NCI-H128 (cell line): ENCODE measurements around the gene CHMP2B.

ENCODE experiments used
- DNase-seq: peaks from one replicate; lab custom pipeline; 2025; ENCODE audit not compliant: unreplicated experiment; lab: John Stamatoyannopoulos, UW

Gene CHMP2B, protein sequence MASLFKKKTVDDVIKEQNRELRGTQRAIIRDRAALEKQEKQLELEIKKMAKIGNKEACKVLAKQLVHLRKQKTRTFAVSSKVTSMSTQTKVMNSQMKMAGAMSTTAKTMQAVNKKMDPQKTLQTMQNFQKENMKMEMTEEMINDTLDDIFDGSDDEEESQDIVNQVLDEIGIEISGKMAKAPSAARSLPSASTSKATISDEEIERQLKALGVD

GRCh38 chr3:87227104-87227834, at the start of gene CHMP2B:
CHMP2B (plus strand) TSS chr3:87227309; CDS start chr3:87227523, 214 bp downstream.
- DNase-seq, result peak; percentile 78

DNA sequence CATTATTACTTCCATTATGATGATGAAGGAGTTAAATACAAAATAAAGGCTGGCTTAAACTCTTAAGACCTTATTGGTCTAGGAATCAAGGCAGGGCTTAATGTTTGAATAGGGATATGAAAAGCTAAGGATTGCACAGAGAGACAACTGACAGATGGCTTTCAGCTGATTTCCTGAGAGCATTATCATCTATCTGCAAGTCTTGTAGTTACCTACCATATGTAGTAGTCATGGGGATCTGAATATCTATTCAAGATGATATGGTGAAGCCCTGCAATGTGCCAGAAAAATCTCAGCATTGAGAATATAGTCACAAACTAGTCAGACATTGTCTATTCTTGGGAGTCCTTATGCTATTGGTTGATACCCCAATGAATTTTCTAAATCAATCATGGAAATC, 47.5 kb upstream of the CHMP2B start:
- no peak for DNase-seq

DNA sequence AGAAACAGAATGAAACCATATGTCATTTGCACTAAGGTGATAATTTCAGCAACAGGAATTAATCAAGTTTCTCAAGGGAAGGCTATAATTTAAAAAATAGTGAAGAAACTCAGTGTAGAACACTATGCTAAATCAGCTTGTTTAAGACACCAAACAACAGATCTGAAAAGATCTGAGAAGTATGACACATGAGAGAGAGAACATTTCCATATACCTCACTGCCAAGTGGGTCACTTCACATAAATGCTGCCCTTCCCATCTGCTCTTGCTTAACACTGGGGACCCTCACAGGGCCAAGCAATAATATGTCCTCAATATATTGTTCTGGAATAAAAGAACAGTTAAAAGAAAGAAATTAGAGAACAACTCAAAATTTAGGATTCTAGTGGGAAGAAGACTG, 45.6 kb upstream of the CHMP2B start:
- DNase-seq, result no peak

DNA sequence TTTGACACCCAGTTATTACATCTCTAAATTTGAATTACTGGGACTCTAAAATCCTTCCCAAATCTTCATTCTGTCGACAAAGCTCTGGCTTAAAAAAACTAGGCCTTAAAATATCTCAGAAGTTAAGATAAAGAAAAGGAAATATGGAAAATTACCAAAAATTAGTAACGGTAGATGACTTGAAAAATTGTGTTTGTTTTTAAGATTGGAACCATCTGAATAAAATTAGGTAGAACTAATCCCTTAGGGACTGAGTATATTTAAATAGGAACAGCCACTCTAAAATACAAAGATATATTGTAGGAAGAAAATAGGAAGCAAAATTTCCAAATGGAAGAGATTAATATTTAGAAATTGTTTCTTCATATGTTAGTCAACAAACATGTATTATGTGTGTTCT, 45.1 kb upstream of the CHMP2B start:
- DNase-seq, result no peak

- DNase-seq, result no peak
These were observed 40.4 kb upstream of the CHMP2B start for GRCh38 chr3:87186608-87187159.

- no peak for DNase-seq
These were observed 35.9 kb upstream of the CHMP2B start for GRCh38 chr3:87191175-87191574.

- no peak for DNase-seq
These were observed 35.5 kb upstream of the CHMP2B start for GRCh38 chr3:87191641-87192040.

GRCh38 chr3:87196879-87197278, 30.2 kb upstream of the CHMP2B start:
- no peak for DNase-seq

DNA sequence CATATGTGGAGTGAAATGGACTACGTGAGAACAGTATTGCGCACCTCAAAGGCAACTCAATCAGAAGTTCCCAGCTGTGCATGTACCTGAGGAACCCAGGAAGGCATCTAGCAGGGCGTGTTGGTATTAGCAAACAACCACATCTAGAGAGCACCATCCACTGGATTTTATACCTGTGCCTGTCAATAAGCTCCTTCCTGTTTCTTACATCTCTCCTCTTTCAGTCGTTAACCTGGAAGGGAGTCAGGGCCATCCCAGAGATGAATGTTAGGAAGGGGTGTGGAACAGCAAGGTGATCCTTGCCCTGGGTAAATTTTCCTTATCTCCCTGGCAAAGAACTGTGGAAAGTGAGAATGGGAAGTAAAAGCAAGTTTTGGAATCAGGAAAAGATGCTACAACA, 29.6 kb upstream of the CHMP2B start:
- no peak for DNase-seq

DNA sequence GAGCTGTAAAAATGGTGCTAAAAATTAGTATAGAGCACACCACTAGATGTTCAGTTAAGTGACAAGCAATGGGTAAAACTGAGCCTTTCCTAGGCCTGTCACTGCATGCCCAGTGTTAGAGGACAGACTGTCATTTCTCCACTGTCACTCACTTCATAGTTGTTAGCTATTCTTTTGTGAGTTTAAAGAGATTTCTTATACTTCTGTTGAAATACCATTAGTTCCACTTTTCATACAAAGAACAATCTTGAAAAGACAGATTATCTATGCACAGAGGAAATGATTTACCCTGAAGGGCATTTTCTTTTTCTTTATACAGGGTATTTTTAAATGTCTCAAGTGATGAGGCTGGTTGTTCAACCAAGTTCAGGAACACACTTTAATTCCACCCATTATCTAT, 28.3 kb upstream of the CHMP2B start:
- DNase-seq, result no peak

GRCh38 chr3:87199628-87200027, 27.5 kb upstream of the CHMP2B start:
- DNase-seq, result no peak

- DNase-seq, result no peak
These were observed 27.0 kb upstream of the CHMP2B start for GRCh38 chr3:87200060-87200647.

DNA sequence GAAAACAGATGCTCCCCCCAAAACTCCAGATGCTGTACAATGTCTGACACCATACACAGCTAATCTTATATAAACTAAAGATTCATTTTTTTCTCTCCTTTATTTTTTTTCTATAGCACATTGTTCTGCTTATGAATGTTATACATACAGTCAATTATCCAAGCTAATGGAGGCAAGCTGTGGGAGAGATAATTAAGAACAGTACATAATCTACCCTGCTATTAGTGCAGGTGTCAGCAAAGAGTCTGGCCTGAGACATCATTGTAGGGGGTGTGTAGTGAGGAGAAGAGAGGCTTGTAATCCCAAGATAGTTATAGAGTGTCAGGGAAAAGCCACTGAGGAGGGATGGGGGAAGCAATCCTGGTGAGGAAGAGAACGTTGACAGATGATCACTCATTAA, 25.4 kb upstream of the CHMP2B start:
- DNase-seq, result no peak

DNA sequence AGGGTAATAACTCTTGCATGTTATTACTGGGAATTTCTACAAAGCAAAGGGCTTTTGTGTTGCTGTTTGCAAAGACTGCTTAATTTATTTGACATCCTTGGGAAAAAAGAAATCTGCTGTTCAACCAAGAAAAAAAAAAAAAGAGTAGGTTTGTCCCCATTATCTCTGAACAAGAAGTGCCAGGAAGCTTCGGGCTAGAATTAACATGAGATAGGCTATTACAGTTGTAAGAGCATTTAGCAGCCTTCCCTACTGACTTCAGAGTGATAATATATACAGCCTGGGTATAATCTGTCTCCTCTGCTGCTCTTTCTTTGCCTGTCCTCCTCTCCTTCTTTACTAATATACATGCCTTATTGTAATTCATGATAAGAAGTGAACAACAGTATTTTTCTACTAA, 23.3 kb upstream of the CHMP2B start:
- no peak for DNase-seq

- no peak for DNase-seq
These were observed 21.0 kb upstream of the CHMP2B start for GRCh38 chr3:87206070-87206469.

DNA sequence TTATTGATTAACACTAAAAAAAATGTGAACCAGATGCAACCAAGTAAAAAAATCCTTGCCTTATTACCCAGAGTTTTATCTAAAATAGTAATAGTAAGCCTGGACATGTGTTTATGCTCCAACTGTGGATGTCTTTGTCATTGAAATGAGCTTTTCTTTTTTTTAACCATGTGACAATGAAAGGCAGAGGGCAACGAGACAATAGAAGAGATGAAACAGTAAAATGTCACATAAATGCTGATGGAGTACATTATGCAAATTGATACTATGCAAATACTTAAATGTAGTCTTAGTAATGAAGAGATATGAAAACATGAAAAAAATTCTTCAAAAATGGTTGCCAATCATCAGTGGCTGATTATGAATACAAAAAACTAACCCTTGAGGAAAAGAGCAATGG, 20.5 kb upstream of the CHMP2B start:
- no peak for DNase-seq

DNA sequence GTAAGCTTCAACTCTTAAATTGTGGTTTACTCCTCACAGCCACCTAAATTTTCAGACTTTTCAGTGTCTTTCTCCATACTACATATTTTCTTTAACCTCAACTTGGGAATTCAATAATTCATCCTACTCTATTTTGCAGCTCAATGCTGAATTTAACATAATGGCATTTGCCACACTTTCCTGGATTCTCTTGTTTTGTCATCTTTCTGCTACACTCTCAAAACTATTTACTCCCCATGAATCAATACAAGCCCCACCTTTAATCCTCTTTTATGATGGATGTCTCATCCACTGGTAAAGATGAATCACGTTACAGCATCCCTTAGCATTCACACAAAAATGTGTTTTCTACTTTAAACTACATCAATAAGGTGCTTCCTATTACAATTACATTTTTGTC, 19.6 kb upstream of the CHMP2B start:
- DNase-seq, result no peak

DNA sequence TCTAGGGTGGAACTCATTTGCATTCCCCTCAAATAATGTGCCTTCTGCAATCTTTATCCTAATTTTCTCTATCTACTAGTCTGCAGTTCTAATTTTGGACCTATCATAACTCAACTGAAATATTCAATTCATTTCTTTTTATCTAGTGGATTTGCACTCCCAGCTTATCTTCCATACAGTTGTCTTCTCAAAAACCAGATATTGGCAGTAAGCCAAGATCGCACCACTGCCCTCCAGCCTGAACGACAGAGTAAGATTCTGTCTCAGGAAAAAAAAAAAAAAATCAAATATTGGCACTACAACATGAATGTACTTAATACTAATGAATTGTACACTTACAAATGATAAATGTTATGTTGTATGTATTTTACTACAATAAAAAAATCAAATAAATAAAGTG, 18.0 kb upstream of the CHMP2B start:
- DNase-seq, result no peak

GRCh38 chr3:87218560-87218959, 8.5 kb upstream of the CHMP2B start:
- no peak for DNase-seq

DNA sequence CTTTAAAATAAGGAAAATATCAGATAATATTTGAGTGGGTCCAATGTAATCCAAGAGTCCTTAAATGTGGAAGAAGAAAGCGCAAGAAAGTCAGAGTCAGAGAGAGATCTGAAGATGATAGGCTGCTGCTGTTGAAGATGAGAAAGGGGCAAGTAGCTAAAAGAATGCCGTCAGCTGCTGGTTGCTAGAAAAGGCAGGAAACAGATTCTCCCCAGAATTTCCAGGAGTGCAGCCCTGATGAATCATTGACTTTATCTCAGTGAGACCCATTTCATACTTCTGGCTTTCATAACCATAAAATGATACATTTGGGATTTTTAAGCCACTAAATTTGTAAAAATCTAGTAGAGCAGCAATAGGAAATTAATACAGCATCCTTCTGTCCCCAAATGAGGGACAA, 7.5 kb upstream of the CHMP2B start:
- DNase-seq, result no peak

GRCh38 chr3:87225659-87226058, 1.4 kb upstream of the CHMP2B start:
- peak; percentile 48 for DNase-seq

- DNase-seq, result no peak
These were observed 681 bp downstream of the CHMP2B start for GRCh38 chr3:87227835-87228144.
